Inflammatory macrophage treated with lipopolysaccharide for 4 hours (primary cell): ENCODE results near the gene PRTFDC1.
A peak's percentile ranks its signal among the peaks of the same experiment; 100 is the strongest.
"Not testable (repeated sequence)": the region's sequence is repeated elsewhere in the genome, so short reads cannot be mapped to it uniquely, and the experiment has no call there.

Experiments
- DNase-seq: peaks from one replicate; pipeline ENCODE4 v3.0.0-alpha.2; 2020

PRTFDC1 gene

DNA sequence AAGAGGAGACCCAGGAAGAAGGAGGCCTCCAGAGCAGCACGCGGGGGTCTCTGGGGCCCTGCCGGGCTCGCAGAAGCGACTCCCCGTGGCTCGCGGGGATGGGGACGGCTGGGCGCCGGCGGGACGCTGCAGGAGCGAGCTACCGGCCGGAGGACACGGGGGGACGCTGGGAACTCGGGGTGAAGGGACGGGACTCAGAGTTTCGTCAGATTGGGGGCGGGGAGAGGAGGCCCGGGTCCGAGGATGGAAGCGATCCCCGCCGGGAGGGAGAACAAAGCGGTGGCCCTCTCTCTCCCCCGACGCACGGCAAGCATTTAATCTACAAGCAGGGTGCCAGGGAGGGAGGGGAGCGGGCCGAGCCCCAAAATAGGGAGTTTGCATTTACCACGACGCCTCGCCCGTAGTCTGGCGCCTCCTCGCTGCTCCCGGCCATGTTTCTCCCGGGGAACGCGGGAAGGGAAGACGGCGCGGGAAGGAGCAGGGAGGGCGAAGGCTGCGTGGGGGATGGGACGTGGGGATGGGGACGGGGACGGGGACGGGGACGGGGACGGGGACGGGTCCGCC lies at the start of gene PRTFDC1:
Gene PRTFDC1 (minus strand): TSS at position 464 of the 564 bp plus-strand sequence. CDS start 31 bp downstream, at position 433.
- DNase-seq = no peak

GRCh38 chr10:24998044-24998443 lies 45.6 kb upstream of the PRTFDC1 start:
- no peak for DNase-seq

DNA sequence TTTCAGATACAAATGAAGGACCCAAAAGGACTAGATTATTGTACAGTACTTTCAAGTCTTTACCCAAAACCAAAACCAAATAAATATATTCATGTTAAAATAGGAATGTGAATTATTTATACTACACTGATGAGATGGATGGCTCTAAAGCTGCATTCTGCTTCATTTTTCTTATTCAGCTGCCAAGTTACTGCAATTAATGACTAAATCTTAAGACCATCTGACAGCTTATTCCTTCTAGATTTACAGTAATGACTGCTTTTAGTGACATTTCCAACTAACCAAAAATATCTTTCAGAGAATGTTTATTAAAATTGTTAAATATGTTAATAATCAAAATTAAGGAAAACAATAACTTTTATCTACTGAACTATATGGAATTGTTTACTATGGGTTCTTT lies 42.7 kb upstream of the PRTFDC1 start:
- DNase-seq = no peak

DNA sequence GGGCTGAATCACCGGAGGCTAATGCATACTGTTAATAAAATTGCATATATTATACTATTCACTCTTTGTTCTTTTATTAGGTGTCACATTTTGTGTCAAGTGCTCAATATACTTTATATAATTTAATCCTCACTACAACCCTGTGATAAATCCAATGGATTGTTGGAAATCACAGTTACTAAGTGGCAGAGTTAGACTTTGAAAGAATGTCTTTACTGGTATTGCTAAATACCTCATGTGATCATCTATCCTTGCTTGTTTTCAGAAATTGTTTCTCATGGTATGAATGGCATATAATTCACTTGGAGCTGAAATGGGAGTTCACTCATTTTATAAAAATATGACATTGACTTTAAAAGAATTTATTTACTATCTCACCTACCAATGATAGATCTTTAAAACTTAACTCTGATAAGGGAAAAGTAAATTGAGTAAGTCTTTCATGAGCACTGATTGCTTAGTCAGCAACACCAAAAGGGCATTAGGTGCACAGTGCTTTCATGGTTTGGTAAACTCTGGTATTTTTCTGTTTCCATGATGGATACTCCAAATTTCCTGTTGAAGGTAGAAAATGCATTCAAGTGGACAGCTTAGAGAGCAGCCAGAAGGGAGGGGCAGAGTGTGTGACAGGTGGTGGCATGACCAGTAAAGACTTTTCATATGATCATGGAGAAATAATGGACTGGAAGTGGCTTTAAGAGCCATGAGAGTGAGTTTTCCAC lies 41.0 kb upstream of the PRTFDC1 start:
- DNase-seq = no peak

DNA sequence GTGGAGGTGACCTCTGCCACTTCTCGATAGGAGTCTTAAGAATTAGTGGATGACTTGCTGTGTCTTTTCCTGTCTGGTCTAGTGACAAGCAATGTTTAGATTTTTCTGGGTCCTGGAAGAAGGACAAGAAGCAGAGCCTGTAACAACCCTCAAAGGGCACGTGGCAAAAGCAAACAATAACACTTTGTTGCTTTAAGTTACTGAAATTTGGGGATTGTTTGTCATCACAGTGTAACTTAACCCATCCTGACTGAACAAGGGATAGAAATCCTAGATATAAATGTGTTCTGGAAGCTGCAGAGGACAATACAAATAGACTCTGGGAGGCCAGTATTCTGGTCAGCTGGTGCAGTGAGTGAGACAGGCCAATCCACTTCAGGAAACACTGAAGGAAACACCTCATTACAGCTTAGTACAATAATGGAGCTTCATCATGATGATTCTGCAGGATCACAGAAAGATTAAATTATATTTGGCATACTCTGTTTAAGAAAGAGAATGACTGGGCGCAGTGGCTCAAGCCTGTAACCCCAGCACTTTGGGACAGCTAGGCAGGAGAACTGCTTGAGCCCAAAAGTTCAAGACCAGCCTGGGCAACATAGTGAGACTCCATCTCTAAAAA lies 40.2 kb upstream of the PRTFDC1 start:
- no peak for DNase-seq

DNA sequence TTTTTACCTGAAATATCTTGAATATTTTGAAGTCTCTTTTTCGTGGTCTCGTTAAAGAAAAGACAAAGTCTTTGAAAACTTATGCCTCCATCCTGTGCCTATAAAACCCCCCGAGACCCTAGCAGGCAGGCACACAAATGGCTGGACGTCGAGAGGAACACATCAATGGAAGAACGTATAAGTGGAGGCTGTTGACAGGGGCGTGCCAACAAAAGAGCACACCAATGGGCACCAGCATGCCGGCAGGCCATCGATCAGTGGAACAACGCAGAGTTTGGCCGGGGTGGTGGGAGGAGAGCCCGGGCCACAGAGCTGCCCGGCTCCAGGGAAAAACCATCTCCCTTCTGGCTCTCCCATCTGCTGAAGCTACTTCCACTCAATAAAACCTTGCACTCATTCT lies 38.9 kb upstream of the PRTFDC1 start:
- DNase-seq = no peak

- DNase-seq = peak; percentile 16
Observed at GRCh38 chr10:24989867-24990266, 37.5 kb upstream of the PRTFDC1 start.

DNA sequence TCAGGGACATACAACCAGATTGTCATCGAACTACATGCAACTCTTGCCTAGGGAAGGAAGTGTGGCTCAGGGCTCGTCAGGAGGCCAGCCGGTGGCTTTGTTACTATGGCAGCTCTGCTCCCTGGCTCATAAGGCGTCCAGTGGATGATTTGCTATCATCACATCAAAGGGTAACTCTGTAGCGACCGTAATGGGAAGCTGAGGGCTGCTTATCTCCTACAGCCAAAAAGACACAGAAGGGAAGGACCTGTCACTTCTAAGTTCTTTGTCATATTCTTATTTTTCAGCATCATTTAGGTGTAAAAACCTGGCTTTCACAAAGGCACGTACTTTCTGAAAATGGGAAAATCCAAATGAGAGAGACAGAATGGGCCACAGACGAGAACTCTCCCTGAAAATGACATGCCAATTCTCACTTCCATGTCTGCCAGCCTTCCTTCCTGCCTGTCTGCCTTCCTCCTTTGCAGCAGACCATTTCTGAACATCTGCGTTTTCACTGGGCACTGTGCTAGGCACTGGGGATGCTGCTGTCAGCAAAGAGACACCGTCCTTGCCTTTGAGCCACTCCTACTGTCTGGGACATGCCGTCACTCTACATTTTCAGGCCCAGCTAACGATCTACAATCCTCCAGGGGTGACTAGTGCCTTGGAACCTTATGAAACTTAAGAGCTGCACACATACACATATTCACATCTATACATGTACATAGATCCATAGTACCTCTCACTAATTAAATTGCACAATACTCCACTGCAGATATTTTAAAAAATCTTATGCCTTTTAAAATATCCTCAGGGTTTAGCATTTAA lies 36.6 kb upstream of the PRTFDC1 start:
- peak; percentile 51 for DNase-seq

- no peak for DNase-seq
Observed at GRCh38 chr10:24984906-24985305, 32.5 kb upstream of the PRTFDC1 start.

DNA sequence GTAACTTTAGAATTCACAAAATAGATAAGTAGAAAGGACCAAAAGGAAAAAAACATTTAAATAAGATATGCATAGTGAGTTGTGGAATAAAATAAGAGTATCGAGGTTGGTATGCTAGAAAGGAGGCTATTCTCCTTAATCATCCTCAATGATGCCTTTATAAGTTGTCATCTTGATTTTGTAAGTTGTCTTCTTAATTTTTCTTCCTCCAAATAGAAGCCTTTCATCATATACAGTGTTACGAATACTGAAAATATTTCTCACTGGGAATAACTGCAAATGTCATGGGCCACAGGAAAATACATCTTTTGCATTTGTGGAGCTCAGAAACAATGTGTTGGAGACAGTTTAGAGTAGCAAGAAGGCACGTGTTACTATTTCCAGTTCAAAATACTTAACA lies 31.5 kb upstream of the PRTFDC1 start:
- no peak for DNase-seq

DNA sequence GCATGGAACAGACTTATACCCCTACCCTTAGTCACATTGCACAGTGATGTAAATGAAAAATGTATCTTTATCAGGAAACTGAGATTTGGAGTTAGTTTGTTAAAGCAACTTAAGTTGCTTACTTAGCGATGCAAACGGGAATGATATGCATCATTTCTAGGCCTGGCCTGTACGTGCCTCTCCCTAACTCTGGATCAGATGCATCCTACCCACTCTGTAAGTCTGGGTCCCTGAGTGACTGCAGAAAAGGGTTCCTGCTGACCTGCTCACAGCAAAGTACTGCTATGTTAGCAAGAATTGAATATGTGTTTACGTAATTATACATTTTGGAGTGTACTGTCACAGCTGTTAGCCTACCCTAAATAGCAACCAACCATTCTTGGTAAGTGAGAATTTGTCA lies 30.7 kb upstream of the PRTFDC1 start:
- no peak for DNase-seq

DNA sequence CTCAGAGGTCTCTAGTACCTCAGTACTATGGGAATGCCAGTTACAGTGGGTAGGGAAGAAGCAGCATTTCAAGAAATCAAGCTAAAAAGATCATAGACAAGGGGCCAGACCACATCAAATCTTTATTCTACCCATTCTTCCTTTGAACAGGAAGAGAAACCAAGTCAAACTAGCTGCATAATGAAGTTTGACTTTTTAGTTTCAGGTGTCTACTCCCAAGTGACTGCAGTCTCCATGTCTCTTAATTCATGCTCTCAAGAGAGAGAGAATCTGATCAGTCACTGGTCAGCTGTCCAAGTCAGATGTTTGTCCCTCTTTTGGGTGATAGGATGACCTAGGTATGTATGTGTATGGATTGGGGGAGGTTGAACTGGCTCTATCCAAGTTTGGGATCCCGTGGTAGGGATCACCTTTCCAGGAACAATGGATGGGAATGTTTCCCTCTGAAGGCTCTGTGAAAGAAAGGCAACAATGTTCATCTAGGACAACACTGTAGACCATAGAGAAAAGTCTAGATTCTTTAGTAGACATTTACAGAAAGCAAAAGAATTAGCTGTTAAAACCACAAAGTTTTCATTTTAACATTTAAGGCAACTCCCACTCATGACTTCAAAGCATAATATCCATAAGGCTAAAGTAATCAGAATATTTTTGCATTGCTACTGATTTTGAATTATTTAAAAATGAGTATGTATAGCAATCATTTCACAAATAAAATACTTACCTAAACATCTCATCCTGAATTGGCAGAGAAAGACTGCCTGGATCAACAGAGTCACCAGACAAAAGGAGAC lies 30.1 kb upstream of the PRTFDC1 start:
- no peak for DNase-seq

- DNase-seq = no peak
Observed at GRCh38 chr10:24981161-24981710, 28.8 kb upstream of the PRTFDC1 start.

- no peak for DNase-seq
Observed at GRCh38 chr10:24979685-24980084, 27.3 kb upstream of the PRTFDC1 start.

GRCh38 chr10:24974976-24975375 lies 22.6 kb upstream of the PRTFDC1 start:
- no peak for DNase-seq

DNA sequence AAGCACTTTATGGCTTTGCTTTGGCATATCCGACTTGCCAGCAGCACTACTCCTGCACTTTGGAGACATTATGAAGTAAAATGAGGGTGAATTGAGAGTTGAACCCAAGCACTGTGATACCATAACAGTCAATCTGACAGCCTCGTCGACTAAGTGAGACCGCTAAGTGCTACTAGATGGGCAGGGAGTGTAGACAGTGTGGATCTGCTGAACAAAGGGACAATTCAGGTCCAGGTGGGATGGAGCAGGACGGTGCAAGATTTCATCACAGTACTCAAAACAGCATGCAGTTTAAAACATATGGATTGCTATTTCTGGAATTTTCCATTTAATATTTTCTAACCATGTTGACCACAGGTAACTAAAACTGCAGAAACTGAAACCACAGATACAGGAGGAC lies 20.8 kb upstream of the PRTFDC1 start:
- no peak for DNase-seq

DNA sequence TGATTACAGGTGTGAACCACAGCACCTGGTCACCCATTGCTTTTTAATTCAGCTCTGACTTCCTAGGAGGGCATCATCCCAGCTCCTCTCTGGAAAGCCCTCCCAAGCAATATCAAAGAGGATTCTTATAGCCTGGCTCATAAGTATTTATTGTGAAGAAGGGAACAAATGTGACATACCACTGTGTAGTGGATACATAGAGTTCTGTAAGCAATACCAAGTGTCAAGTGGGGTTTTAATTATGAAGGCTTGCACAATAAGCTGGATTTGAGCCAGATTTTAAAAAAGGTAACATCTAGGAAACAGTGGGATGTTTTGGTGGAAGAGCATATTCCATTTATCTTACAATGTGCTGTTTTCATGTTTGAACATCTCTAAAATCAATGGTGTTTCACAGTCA lies 19.0 kb upstream of the PRTFDC1 start:
- no peak for DNase-seq

GRCh38 chr10:24969841-24970281 lies 17.5 kb upstream of the PRTFDC1 start:
- DNase-seq = no peak

GRCh38 chr10:24968951-24969350 lies 16.5 kb upstream of the PRTFDC1 start:
- DNase-seq = not testable (repeated sequence)

- DNase-seq = no peak
Observed at GRCh38 chr10:24968349-24968748, 15.9 kb upstream of the PRTFDC1 start.

GRCh38 chr10:24966962-24967481 lies 14.6 kb upstream of the PRTFDC1 start:
- no peak for DNase-seq

DNA sequence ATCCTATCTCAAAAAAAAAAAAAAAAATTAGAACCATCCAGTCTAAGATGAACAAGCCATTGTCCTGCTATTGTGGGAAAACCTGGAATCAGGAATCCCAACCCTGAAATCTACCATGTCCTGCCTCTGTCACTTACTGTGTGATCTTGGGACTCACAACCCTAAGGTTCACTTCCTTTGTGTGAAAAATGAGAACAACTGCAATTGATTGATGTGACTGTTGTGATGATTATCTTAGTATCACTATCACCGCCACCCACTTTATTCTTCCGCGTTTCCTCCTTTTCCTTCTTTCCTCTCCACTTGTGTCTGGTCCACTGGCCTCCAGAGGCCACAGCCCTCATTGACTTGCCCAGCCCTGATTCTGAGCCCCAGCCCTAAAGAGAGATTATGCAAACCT lies 12.6 kb upstream of the PRTFDC1 start:
- DNase-seq = no peak
